ENCODE data around the gene C1orf146.
"Not testable (repeated sequence)": the region's sequence is repeated elsewhere in the genome, so short reads cannot be mapped to it uniquely, and the experiment has no call there.

The C1orf146 gene

GRCh38 chr1:92276082-92276481 lies 58.4 kb downstream of the C1orf146 start:
- no peak for DNase-seq

DNA sequence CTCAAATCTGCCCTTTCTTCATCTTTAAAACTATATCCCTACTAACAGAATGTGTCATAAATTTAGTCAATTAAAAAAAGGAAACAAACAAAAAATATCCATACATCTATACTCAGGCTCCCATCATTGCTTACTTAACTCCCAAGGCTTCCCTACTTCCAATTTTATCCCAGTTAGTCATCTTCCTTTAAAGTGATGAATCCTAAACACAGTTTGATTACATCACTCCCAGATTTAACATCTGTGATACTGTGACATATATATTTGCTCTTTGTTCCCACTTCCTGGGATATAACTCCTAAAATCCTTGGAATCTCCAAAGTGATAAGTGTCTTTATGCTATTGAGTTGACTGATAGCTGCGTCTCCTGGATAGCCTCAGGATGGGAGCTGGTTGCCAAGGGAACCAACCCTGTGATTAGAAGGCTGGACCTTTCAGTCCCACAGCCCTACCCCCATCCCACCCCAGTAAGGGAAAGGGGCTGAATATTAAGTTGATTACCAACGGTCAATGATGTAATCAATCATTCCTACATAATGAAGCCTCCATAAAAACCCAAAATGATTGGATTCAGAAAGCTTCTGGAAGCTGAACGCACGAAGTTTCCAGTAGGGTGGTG lies 59.5 kb downstream of the C1orf146 start:
- no peak for DNase-seq

- DNase-seq: not testable (repeated sequence)
These were observed 62.1 kb downstream of the C1orf146 start for GRCh38 chr1:92279781-92280180.

- not testable (repeated sequence) for DNase-seq
These were observed 63.7 kb downstream of the C1orf146 start for GRCh38 chr1:92281411-92281810.

DNA sequence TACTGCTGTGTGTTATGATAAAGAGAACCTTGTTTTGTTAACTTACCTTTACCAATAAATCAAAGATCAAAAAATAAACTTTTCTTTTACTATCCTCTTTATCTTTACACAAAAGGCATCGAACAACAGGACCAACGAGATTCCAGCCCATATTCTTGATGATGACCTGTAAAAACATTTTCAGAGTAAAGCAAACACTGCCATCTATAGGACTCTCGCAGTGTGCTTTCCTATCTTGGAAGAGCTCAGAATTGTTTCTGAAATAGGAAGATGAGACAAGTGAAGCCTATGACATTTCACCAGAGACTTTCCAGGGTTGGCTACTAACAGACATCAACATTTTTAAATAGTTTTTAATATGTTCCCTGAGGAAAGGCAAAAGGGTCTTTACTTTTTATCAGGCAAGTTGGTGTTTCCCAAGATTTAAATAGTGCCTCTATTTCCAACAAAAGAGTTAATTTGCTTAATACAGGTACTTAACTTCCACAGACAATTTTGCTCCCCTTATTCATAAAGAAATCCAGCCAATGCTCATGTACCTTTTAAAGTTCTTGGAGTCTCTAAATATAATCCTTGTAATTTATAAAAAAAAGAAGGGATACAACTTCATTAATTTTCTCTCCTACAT lies 73.8 kb downstream of the C1orf146 start:
- DNase-seq: no peak

Measured in NCI-H2029 (cell line).